HG02970 (cell line): ENCODE data around the gene UBL7.
"Not testable (repeated sequence)": the region's sequence is repeated elsewhere in the genome, so short reads cannot be mapped to it uniquely, and the experiment has no call there.

ENCODE experiments used
- ATAC-seq: cut with Tn5 transposase; IDR thresholded peaks from one replicate; pipeline ENCODE4 v1.9.1; 2021; ENCODE audit warnings: mild to moderate bottlenecking, moderate library complexity, moderate number of reproducible peaks; ENCODE audit not compliant: unreplicated experiment, low FRiP score

UBL7 gene, protein sequence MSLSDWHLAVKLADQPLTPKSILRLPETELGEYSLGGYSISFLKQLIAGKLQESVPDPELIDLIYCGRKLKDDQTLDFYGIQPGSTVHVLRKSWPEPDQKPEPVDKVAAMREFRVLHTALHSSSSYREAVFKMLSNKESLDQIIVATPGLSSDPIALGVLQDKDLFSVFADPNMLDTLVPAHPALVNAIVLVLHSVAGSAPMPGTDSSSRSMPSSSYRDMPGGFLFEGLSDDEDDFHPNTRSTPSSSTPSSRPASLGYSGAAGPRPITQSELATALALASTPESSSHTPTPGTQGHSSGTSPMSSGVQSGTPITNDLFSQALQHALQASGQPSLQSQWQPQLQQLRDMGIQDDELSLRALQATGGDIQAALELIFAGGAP

DNA sequence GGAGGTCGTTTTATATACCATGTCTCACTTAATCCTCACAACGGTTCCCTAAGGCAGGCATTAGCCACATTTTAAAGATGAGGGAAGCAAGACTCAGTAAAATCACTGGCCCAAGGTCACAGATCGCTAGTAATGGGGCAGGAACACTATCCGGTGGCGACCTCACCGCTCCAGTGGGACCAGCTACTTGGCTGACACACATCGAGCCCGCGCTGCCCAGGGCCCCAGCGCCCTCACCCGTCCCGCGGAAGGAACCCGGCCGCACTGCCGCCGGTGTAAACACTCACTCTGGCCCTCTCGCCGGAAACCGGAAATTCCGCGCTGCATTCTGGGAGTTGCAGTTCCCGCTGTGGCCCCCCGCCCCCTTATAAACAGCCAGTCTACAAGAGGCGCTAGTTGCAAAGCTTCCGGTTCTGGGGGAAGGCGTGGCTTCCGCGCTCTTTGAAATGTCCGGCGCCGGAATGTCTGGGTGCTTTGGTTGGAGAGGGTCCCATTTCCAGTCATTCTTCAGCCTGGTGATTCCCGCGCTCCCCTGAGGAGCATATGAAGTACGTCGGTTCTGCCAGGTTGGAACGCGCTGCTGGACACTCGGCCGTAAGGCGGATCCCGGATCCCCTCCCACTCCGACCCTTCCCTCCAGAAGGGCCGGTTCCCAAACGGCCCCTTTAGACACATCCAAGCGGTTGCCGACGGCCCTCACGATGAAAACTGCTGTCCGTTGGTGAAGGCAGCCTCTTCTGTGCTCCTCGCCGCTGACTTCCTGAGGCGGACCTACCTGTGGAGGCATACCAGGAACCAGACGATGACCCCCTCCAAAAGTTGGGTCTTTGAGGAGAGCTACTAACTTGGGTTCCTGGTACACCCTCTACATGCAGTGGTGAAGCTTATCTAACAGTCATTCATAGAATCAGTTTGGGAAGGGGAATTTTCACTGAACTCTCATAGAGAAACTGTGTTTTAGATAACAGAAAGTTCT lies at the start of gene UBL7:
Gene UBL7 (minus strand): TSS at position 290 of the 976 bp plus-strand sequence. CDS start 2,293 bp downstream, outside the sequence.
- ATAC-seq: peak; percentile 90

DNA sequence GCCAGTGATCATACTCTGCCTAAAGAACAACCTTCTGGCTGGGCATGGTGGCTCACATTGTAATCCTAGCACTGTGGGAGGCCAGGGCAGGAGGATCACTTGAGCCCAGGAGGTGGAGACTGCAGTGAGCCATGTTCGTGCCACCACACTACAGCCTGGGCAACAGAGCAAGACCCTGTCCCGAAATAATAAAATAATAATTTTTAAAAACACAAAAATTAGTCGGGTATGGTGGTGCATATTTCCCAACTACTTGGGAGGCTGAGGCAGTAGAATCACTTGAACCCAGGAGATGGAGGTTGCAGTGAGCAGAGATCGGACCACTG lies 45.5 kb upstream of the UBL7 start:
- ATAC-seq: no peak

DNA sequence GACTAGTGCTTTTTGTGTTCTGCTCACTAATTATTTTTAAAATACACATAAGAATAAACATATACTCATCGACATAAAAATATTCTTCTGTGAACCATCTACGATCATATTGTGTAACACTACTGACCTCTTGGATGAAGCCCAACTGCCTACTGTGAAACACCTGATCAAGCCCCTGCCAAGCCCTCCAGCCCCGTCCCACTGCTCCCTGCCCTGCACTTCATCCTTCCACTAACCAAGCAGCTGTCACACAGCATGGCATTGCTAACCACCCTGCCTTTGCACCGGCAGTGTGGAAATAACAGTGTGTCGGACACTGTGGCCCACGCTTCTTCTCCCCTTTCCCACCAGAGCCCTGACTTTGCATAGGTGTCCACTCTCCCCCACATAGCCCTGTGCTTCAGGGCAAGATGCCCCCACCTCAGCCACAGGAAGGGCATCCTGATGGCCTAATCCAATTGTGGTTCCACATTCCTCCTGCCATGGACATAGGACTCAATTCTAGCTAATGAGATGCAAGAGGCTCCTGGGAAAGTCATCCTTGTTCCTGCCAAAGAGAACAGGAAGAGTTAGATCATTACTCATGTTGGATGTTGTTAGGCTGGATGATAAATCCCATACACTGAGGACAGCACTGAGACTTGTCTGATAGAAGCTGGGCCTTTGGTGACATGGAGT lies 45.0 kb upstream of the UBL7 start:
- no peak for ATAC-seq

DNA sequence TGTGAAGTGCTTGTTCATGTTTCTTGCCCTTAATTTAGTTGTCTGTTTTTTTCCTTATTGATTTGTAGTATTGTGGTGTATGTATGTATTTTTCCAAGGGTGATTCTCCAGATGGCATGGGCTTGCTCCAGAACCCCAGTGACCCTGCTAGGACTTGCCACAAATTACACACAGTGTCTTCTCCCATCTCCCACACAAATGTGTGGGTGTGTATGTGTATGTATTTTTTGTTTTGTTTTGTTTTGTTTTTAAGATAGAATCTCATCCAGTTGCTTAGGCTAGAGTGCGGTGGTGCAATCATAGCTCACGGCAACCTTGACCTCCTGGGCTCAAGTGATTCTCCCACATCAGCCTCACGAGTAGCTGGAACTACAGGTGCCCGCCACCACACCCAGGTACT lies 43.9 kb upstream of the UBL7 start:
- no peak for ATAC-seq

DNA sequence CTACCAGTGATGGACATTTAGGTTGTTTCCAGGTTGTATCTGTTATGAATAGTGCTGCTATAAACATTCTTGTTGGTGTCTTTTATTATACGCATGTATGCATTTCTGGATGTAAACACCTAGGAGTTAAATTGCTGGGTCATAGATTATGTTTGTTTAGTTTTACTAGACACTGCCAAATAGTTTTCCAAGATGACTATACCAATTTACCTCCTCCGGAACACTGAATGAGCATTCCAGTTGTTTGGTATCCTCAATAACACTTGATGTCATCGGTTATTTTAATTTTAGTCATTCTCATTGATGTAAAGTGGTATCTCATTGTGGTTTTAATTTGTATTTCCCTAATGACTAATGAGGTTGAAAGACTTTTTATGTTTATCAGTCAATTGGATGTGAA lies 43.5 kb upstream of the UBL7 start:
- ATAC-seq: no peak

DNA sequence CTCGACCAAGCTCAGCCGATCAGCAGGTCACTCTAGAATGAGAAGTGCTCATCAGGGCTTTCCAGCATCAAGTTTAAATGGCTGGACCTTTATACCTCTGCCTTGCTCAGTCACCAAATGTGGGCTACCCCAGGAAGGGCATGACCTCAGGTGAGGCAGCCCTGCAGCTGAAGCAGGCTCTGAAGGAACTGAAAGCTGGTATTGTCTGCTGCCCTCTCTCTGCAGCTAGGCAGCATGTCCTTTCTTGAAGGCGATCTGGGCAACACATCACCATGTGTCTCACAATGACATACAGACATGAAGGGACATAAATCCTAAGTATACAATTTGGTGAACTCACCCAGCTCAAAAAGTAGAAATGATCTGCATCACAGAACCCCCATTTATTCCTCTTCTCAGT lies 41.3 kb upstream of the UBL7 start:
- ATAC-seq: no peak

DNA sequence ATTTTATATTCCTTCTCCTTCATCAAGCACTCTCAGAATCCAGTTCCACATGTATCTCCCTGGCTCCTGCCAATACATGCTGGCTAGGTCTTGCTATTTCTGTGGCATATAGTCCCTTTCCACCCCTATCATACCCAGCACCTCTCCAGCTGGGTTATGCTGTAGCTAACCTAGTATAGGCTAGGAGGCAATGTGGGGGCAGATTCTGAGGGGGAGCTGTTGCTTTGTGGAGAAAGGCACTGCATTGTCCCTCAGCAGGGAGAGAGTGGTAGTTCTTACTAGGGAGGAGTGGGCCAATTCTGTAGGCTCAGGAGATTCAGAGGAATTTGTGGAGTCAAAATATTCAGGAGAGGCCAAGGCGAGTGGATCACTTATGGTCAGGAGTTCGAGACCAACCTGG lies 39.4 kb upstream of the UBL7 start:
- ATAC-seq: no peak

DNA sequence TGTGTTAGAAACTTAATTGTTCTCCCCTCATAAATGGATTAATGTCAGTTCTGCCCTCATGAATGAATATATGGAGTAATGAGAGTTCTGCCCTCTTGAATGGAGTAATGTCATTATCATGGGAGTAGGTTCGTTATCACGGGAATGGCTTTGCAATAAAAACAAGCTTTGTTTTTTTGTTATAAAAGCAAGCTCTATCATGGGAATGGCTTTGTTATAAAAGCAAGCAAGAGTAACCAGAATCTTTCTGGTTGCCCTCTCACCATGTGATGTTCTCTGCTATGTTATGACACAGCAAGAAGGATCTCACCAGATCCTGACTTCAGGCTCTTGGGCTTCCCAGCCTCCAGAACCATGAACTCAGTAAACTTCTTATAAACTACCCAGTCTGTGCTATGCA lies 38.4 kb upstream of the UBL7 start:
- no peak for ATAC-seq

DNA sequence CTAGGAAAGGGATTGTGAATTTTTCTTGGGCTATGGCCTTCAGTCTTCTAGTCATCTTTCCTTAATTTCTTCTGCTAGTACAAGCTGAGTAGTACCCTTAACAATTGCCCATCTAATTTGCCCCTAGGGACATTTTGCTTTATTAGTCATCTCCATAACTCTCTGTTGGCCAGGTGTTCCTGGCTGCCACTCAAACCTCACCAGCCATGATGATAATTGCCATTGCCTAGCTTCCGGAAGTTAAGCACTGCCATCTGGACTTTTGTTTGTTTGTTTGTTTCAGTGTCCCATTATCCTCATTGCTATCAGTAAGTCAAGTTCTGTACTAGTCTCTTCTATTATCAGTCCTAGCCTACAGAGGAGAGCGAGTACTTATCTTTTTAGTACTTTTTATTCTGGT lies 36.6 kb upstream of the UBL7 start:
- no peak for ATAC-seq

DNA sequence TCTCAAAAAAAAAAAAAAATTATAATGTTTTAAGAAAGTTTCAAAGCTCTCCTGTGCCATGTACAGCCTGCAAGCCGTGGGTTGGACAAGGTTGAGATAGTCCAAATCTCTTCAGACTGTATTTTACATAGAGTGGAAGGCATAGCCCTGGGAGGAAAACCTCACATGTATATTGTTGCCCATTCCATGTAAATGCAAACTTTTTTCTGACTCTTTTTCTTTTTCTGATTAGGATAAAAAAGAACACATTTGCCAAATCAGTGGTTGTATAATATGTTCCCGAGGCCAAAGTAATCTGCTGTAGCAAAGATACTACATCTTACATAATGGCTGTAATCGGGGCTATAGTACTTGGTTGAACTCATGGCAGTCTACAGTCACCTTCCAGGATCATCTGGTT lies 35.7 kb upstream of the UBL7 start:
- no peak for ATAC-seq

DNA sequence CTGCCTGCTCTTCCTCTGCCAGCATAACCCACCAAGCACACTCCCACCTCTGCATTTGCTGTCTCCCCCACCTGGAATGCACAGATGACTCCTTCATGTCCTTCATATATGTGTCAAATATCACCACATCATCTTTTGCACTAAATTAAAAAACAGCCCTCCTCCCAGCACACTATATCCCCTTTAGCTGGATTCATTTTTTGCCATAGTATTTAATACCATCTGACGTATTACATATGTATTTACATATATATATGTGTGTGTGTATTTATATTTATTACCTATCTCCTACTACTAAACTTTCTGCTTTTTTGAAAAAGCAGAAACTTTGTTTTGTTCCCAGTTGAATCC lies 29.4 kb upstream of the UBL7 start:
- ATAC-seq: no peak

DNA sequence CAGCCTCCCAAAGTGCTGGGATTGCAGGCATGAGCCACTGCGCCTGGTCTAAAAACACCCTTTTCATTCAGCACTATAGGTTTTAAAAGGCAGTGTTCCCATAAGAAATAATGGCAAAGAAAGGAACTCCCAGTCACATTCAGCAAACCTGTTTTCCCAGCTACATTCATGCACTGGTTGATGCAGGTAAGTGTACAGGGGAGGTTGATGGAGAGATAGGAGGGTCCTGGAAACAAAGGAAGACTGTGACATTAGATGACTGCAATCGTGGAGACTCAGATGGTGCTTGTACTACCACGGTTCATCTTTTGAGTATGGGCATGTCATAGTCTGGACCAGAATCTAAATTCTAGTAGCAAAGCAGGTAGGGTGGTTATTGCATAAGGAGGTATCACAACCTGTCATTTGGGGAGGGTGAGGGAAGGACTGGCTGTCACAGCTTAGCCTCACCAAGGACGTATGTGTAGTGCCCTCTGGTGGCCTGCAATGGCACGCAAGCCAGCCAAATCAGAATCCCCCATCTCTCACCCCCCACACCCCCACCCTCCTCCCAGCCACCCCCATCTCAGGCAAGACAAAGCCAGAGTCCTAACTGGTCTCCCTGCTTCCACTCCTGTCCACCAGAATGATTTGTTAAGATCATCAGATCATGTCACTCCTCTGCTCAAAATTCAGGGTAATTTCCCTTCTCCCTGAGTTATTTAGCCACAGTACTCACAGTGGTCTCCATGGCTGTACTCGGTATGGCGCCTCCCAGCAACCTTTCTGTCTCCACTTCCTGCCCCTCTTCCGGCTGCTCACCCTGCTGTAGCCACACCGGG lies 28.8 kb upstream of the UBL7 start:
- peak; percentile 58 for ATAC-seq

DNA sequence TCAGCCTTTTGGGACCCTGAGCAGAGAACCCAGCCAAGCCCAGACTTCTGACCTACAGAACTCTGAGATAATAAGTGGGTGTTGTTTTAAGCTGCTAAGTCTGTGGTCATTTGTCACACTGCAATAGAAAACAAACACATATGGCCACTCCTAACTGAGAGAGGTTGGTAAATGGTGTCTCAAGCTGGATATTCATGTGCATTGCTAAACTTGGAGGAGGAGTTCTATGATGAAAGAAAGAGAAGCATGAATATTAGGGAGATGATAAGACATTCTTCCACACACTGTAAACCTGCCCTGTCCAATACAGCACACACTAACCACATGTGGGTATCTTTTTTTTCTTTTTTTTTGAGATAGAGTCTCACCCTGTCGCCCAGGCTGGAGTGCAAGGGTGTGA lies 27.8 kb upstream of the UBL7 start:
- ATAC-seq: no peak

DNA sequence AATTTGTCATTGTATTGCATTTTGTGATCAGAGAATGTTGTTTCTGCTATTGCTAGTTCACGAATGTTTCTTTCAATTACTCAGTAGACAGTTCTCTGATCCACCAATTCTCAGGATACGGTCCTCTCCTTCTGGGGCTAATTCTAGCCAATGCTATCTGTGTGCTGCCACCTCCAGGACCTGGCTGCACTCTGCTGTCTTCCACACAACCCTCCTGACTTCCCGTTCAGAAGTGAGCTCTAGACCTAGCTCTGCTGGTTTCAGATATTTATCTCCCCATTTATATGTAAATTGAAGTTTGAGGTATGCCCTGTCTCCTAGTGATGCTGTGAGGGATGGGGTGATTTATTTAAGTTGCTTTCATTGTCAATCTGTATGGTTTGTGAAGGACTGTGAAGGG lies 21.7 kb upstream of the UBL7 start:
- ATAC-seq: no peak

DNA sequence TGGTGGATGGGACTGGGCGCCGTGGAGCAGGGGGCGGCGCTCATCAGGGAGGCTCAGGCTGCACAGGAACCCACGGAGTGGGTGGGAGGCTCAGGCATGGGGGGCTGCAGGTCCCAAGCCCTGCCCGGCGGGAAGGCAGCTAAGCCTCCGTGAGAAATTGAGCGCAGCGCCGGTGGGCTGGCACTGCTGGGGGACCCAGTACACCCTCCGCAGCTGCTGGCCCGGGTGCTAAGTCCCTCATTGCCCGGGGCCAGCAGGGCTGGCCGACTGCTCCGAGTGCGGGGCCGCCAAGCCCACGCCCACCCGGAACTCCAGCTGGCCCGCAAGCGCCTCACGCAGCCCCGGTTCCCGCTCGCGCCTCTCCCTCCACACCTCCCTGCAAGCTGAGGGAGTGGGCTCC lies 19.4 kb upstream of the UBL7 start:
- ATAC-seq: not testable (repeated sequence)

DNA sequence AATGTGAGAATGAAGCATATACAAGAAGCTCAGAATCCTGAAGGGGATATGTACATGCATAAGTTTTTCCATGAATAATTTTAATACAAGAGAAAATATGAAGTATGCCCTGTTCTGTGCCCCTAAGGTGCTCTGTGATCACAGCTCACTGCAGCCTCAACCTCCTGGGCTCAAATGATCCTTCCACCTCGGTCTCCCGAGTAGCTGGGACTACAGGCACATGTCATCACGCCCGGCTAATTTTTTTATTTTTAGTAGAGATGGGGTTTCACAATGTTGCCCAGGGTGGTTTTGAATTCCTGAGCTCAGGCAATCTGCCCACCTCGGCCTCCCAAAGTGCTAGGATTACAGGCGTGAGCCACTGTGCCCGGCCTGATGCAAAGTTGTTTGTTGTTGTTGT lies 10.7 kb upstream of the UBL7 start:
- ATAC-seq: not testable (repeated sequence)

DNA sequence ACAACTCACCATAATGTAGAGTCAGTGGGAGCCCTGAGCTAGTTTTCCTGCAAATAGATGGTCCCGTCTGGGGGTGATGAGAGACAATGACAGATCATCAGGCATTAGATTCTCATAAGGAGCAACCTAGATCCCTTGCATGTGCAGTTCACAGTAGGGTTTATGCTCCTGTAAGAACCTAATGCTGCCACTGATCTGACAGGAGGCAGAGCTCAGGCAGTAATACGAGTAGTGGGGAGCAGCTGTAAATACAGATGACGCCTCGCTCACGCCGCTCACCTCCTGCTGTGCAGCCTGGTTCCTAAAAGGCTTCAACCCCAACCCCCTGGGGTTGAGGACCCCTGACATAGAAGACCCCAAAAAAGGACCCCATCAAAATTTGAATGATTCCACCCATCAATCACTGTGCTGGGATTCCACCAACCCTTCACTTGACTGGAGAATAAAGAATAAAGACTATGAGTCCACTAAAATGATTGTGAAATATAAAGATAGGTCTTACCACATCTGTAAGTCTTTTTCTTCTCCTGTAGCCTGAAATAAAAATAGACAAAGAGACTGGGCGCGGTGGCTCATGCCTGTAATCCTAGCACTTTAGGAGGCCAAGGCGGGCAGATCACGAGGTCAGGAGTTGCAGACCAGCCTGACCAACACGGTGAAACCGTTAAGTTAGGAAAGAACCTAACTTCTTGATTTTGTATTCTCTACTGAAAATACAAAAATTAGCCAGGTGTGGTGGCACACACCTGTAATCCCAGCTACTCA lies 9.9 kb upstream of the UBL7 start:
- no peak for ATAC-seq

DNA sequence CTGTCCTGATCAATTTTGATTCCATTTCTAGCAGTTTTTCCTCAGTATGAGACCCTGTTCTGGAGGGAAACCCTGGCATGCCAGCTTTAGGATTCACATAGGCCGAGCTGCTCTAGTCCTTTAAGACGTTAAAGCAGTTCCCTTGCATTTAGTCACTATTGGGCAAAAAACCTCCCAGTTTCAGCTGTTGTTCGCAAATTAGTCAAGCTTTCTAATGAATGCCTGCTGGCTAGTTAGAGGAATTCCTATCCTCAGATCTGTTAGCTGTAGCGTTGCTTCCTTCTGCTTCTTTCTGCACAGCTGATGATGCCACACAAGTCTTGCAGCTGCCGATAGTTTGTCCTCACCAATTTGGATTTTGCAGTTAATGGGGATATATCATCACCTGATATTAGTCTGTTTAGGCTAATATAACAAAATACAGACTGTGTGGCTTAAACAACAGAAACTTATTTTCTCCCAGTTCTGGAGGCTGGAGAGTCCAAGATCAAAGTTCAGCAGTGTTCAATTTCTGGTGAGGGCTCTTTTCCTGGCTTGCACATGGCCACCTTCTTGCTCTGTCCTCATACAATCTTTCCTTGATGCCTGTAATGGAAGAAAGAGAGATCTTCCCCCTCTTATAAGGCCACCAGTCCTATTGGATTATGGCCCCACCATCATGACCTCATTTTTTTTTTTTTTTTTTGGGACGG lies 7.5 kb upstream of the UBL7 start:
- no peak for ATAC-seq

DNA sequence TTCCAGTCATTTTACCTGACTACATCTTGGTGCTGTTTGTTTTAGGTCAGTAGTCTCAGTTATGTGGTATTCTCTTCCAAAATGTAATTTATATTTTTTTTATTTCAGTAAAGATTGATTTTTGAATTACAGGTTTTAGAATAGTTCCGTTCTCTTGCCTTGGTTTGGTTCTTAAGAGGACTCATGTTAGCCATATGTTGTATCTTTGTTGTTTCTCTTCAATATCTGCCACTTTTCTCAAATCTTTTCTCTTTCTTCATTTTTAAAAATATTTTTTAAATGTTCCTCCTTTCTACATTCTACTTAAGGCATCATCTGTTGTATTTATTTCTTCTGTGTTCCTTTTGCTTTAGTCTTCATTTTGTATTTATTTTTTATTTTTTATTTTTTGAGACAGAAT lies 5.6 kb upstream of the UBL7 start:
- no peak for ATAC-seq
